Stomach (tissue), 9 donors: ENCODE measurements around the gene NEDD4. TPM values are rescaled to one million over a fixed set of nuclear protein-coding genes. Genes with fewer than 3 reads are reported as not detected.
"Not testable (repeated sequence)": the region's sequence is repeated elsewhere in the genome, so short reads cannot be mapped to it uniquely, and the experiment has no call there.

ENCODE experiments used
- DNase-seq, 2 donors: peaks; one replicate each; pipeline versions ENCODE4 v3.0.0 to v3.0.0-alpha.2; 2013 to 2019
- H3K27ac ChIP-seq, 5 donors: fragments of 200-600 bp in 4 of 5; sonication (generic) in 4 of 5; one replicate each; pipeline ENCODE4 v1.5.1; 2013 to 2019; ENCODE audit warnings: mild to moderate bottlenecking in 1 of 5, moderate library complexity in 1 of 5
- H3K27me3 ChIP-seq, 3 donors: fragments of 200-600 bp; sonication (generic); one replicate each; pipeline ENCODE4 v1.5.1; 2017 to 2019; ENCODE audit warnings: mixed run types in 1 of 3
- H3K36me3 ChIP-seq, 4 donors: fragments of 200-600 bp; sonication (generic); 1 replicate in 3 of 4; 2 replicates in 1 of 4; pipeline ENCODE4 v1.5.1; 2016 to 2019
- H3K4me1 ChIP-seq, 4 donors: fragments of 200-600 bp; sonication (generic); one replicate each; pipeline ENCODE4 v1.5.1; 2016 to 2019
- H3K4me3 ChIP-seq, 4 donors: fragments of 200-600 bp; sonication (generic) in 3 of 4; one replicate each; pipeline ENCODE4 v1.5.1; 2016 to 2019; ENCODE audit warnings: mild to moderate bottlenecking in 1 of 4
- H3K9me3 ChIP-seq, 4 donors: fragments of 200-600 bp; sonication (generic); one replicate each; pipeline ENCODE4 v1.5.1; 2016 to 2019
- CTCF ChIP-seq, 7 experiments: fragments of 450-650 bp in 4 of 7; fragments of 200-600 bp in 3 of 7; sonication (generic) in 3 of 7; IDR thresholded peaks; one replicate each; pipeline ENCODE4 v1.5.1; 2016 to 2019; ENCODE audit warnings: antibody characterized with exemption in 7 of 7, control low read depth in 2 of 7, mild to moderate bottlenecking in 1 of 7
- EP300 ChIP-seq: sonication (generic); formaldehyde crosslinking; IDR thresholded peaks from one replicate; pipeline ENCODE4 v1.6.1; 2017; ENCODE audit warnings: antibody characterized with exemption
- POLR2A ChIP-seq, 4 donors: fragments of 450-650 bp; IDR thresholded peaks; one replicate each; pipeline ENCODE4 v1.6.1; 2016; ENCODE audit warnings: antibody characterized with exemption in 4 of 4, control low read depth in 2 of 4, mild to moderate bottlenecking in 1 of 4, moderate library complexity in 1 of 4
- POLR2AphosphoS5 ChIP-seq, 3 donors: sonication (generic); formaldehyde crosslinking; IDR thresholded peaks; one replicate each; pipeline ENCODE4 v1.6.1; 2016; ENCODE audit warnings: antibody characterized with exemption in 3 of 3
- WGBS, 5 donors: extraction: QIAGEN DNeasy Blood & Tissue Kit in 3 of 5; methylation state at CpG; one replicate each; pipeline versions ENCODE4 v1.1.5 to v1.1.7; 2013 to 2018; 5-methylcytosine and 5-hydroxymethylcytosine counted together
- intact Hi-C: fragments of 100-400 bp; cut with DNase I; formaldehyde crosslinking; loops from one replicate; pipeline ENCODE4 v1.15.1; 2023; ENCODE audit warnings: low total_unique reads
- polyA plus RNA-seq, 3 donors: library from polyadenylated mRNA; stranded (reverse); fragments of 200-250 nt; gene quantifications; one replicate each; pipeline ENCODE4 v1.2.3, GENCODE V29; 2013
- total RNA-seq, 5 donors: library from RNA; depleted of rRNA; stranded (reverse); fragments of >200 nt; gene quantifications; one replicate each; pipeline versions ENCODE4 v1.1.0 to v1.2.3, GENCODE V29; 2014 to 2016
- donor health status: healthy with polysubstance abuse.
- donor health status: Bipolar disorder and iron deficiency.
- donor health status: healthy.

NEDD4 gene
- total and polyA plus RNA-seq, 8 donors = 2.9 to 40.8 (median 7.5) TPM

GRCh38 chr15:56028430-56028829 lies 35.0 kb upstream of the NEDD4 start:
- no peaks in the 10 kb centered on the region for H3K36me3 ChIP-seq
- no peak overlapping the region for H3K4me3 ChIP-seq
- intact Hi-C loops = no loop called here
- no peak for TF ChIP-seq POLR2AphosphoS5 (IDR thresholded peaks at IDR 0.05)
- TF ChIP-seq POLR2A (IDR thresholded peaks at IDR 0.05) = no peak
- no peak for TF ChIP-seq EP300
- TF ChIP-seq CTCF (IDR thresholded peaks at IDR 0.05) = no peak
- no peak overlapping the region for H3K27ac ChIP-seq
- DNase-seq = no peak
- H3K27me3 ChIP-seq = no peaks in the 10 kb centered on the region
- H3K4me1 ChIP-seq = no peaks in the 10 kb centered on the region
- 78 to 87% (median 82%) methylated on average over 2 of the region's 2 CpGs for WGBS, 5 donors
- peaks cover 0 to 6% (median 0%) of the 10 kb centered on the region in 4 donors for H3K9me3 ChIP-seq

GRCh38 chr15:56023160-56023559 lies 29.7 kb upstream of the NEDD4 start:
- DNase-seq, H3K36me3 ChIP-seq, H3K9me3 ChIP-seq, intact Hi-C loops, H3K27ac ChIP-seq, H3K4me3 ChIP-seq, H3K4me1 ChIP-seq, H3K27me3 ChIP-seq: not testable (repeated sequence)
- 78 to 94% (median 90%) methylated on average over 7 of the region's 7 CpGs for WGBS, 5 donors

- Histone ChIP-seq H3K9me3 (peaks cover 0 to 4% (median 0%) of the 10 kb centered on the region in 4 donors), H3K36me3 (no peaks in the 10 kb centered on the region), H3K27me3 (no peaks in the 10 kb centered on the region), H3K4me1 (no peaks in the 10 kb centered on the region), H3K4me3 (no peak overlapping the region), H3K27ac (no peak overlapping the region)
- no peak for DNase-seq
- no peak for TF ChIP-seq CTCF (IDR thresholded peaks at IDR 0.05)
- intact Hi-C loops = no loop called here
- 93 to 96% (median 94%) methylated on average over 10 of the region's 10 CpGs for WGBS, 5 donors
Observed at GRCh38 chr15:56019819-56020486, 26.5 kb upstream of the NEDD4 start.

- TF ChIP-seq POLR2AphosphoS5 (IDR thresholded peaks at IDR 0.05) (no peak), EP300 (no peak), POLR2A (IDR thresholded peaks at IDR 0.05) (no peak), CTCF (IDR thresholded peaks at IDR 0.05) (no peak)
- peaks cover 0 to 7% (median 5%) of the 10 kb centered on the region in 4 donors for H3K9me3 ChIP-seq
- WGBS, 5 donors = 81 to 85% (median 82%) methylated on average over 11 of the region's 11 CpGs
Observed at GRCh38 chr15:56019060-56019793, 25.8 kb upstream of the NEDD4 start.

GRCh38 chr15:56017920-56018319 lies 24.5 kb upstream of the NEDD4 start:
- no peaks in the 10 kb centered on the region for H3K4me1 ChIP-seq
- TF ChIP-seq POLR2A (IDR thresholded peaks at IDR 0.05) (no peak), POLR2AphosphoS5 (IDR thresholded peaks at IDR 0.05) (peak in 1 of 3 donors; percentile 9), EP300 (no peak), CTCF (IDR thresholded peaks at IDR 0.05) (no peak)
- H3K27me3 ChIP-seq = no peaks in the 10 kb centered on the region
- WGBS, 5 donors = 11 to 30% (median 14%) methylated on average over 1 of the region's 1 CpG
- H3K27ac ChIP-seq = no peak overlapping the region
- peaks cover 0 to 11% (median 7%) of the 10 kb centered on the region in 4 donors for H3K9me3 ChIP-seq
- H3K36me3 ChIP-seq = no peaks in the 10 kb centered on the region
- H3K4me3 ChIP-seq = no peak overlapping the region
- DNase-seq = no peak
- intact Hi-C loops = no loop called here

More at GRCh38 chr15:56019060-56019793, 25.8 kb upstream of the NEDD4 start:
- Histone ChIP-seq H3K4me1 (no peaks in the 10 kb centered on the region), H3K36me3 (no peaks in the 10 kb centered on the region), H3K27me3 (no peaks in the 10 kb centered on the region), H3K27ac (no peak overlapping the region), H3K4me3 (no peak overlapping the region)
- no peak for DNase-seq
- intact Hi-C loops = no loop called here
